ENCODE measurements around the gene ZDHHC14. TPM values are rescaled to one million over a fixed set of nuclear protein-coding genes. Genes with fewer than 3 reads are reported as not detected.

Gene ZDHHC14
- total RNA-seq, 1 donor from 2014 or later, result 1.1 TPM

Small RNA genes within 50 kb of the gene (microRNA-seq; reads per million reads assigned to microRNA genes)
- gene MIR3692, result not detected

Other genes starting within 250 kb of the ZDHHC14 start
- 5.4 and 7.8 TPM in 2 replicates for gene TMEM242, start 57.7 kb upstream of the ZDHHC14 start, total RNA-seq